ENCODE measurements around the gene TMEM168. TPM values are rescaled to one million over a fixed set of nuclear protein-coding genes. Genes with fewer than 3 reads are reported as not detected.
A peak's percentile ranks its signal among the peaks of the same experiment; 100 is the strongest.
"Not testable (repeated sequence)": the region's sequence is repeated elsewhere in the genome, so short reads cannot be mapped to it uniquely, and the experiment has no call there.

Gene TMEM168
- total RNA-seq, 1 experiment from 2014 or later, result 11.2 TPM

DNA sequence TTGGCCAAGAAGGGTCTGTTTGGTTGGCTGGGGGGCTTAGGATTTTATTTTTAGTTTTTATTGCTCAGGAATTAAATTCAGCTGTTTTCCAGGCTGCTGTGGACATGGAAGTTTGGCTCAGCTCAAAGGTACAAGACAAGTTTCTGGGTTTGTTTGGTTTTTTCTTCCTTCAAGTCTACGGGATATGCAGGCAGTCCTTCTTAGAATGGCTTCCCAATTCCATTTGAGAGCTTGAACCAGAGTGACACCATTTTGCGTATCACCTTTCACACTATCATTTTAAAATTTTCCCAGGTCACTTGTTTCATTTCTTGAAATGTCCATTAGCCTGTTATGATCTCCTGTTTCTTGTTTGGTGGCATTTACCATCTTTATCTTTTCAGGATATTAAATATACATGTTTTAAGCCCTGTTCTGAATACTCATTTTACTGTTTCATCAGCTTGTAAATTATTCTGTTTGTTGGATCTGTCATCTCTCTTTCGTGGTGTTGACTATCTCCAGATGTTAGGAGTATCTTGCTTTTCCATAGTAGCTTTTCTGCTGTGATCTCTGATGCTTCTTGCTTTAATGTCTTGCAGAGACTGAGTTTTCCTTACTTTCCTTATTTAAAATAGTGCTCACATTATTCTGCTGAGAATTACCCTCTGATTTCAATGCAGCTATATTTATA lies 9.4 kb upstream of the TMEM168 start:
- Mint-ChIP-seq H3K27me3 (ENCODE audit: low read depth) (no peaks in the 10 kb centered on the region), H3K27ac (no peak overlapping the region), H3K4me3 (no peak overlapping the region), H3K4me1 (no peaks in the 10 kb centered on the region), H3K36me3 (no peaks in the 10 kb centered on the region), H3K9me3 (no peaks in the 10 kb centered on the region)
- CTCF ChIA-PET, result no interaction called here
- POLR2A ChIA-PET, result no interaction called here
- ATAC-seq (no peak), DNase-seq (ENCODE audit: low spot score) (no peak)
- no peak for TF ChIP-seq ZNF317 (CRISPR knock-in tag; IDR thresholded peaks at IDR 0.05; ENCODE audit: borderline replicate concordance, low read depth)
- TF ChIP-seq SOX15 (CRISPR knock-in tag; IDR thresholded peaks at IDR 0.05), result no peak
- TF ChIP-seq, protein P1, sequence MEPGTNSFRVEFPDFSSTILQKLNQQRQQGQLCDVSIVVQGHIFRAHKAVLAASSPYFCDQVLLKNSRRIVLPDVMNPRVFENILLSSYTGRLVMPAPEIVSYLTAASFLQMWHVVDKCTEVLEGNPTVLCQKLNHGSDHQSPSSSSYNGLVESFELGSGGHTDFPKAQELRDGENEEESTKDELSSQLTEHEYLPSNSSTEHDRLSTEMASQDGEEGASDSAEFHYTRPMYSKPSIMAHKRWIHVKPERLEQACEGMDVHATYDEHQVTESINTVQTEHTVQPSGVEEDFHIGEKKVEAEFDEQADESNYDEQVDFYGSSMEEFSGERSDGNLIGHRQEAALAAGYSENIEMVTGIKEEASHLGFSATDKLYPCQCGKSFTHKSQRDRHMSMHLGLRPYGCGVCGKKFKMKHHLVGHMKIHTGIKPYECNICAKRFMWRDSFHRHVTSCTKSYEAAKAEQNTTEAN (CRISPR knock-in tag; IDR thresholded peaks at IDR 0.05), result no peak
- TF ChIP-seq MXD4 (CRISPR knock-in tag; IDR thresholded peaks at IDR 0.05; ENCODE audit: borderline replicate concordance), result no peak
- TF ChIP-seq SMAD4 (CRISPR knock-in tag; IDR thresholded peaks at IDR 0.05), result no peak
- TF ChIP-seq, protein P2, sequence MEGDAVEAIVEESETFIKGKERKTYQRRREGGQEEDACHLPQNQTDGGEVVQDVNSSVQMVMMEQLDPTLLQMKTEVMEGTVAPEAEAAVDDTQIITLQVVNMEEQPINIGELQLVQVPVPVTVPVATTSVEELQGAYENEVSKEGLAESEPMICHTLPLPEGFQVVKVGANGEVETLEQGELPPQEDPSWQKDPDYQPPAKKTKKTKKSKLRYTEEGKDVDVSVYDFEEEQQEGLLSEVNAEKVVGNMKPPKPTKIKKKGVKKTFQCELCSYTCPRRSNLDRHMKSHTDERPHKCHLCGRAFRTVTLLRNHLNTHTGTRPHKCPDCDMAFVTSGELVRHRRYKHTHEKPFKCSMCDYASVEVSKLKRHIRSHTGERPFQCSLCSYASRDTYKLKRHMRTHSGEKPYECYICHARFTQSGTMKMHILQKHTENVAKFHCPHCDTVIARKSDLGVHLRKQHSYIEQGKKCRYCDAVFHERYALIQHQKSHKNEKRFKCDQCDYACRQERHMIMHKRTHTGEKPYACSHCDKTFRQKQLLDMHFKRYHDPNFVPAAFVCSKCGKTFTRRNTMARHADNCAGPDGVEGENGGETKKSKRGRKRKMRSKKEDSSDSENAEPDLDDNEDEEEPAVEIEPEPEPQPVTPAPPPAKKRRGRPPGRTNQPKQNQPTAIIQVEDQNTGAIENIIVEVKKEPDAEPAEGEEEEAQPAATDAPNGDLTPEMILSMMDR (IDR thresholded peaks at IDR 0.05), result no peak
- no peak for TF ChIP-seq FOXP1 (CRISPR knock-in tag; IDR thresholded peaks at IDR 0.05; ENCODE audit: borderline replicate concordance)
- TF ChIP-seq, protein P3, sequence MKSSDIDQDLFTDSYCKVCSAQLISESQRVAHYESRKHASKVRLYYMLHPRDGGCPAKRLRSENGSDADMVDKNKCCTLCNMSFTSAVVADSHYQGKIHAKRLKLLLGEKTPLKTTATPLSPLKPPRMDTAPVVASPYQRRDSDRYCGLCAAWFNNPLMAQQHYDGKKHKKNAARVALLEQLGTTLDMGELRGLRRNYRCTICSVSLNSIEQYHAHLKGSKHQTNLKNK (CRISPR knock-in tag; IDR thresholded peaks at IDR 0.05), result no peak
- TF ChIP-seq, protein P4, sequence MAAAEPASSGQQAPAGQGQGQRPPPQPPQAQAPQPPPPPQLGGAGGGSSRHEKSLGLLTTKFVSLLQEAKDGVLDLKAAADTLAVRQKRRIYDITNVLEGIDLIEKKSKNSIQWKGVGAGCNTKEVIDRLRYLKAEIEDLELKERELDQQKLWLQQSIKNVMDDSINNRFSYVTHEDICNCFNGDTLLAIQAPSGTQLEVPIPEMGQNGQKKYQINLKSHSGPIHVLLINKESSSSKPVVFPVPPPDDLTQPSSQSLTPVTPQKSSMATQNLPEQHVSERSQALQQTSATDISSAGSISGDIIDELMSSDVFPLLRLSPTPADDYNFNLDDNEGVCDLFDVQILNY (CRISPR knock-in tag; IDR thresholded peaks at IDR 0.05), result no peak
- no peak for TF ChIP-seq CREB1 (CRISPR knock-in tag; IDR thresholded peaks at IDR 0.05)

DNA sequence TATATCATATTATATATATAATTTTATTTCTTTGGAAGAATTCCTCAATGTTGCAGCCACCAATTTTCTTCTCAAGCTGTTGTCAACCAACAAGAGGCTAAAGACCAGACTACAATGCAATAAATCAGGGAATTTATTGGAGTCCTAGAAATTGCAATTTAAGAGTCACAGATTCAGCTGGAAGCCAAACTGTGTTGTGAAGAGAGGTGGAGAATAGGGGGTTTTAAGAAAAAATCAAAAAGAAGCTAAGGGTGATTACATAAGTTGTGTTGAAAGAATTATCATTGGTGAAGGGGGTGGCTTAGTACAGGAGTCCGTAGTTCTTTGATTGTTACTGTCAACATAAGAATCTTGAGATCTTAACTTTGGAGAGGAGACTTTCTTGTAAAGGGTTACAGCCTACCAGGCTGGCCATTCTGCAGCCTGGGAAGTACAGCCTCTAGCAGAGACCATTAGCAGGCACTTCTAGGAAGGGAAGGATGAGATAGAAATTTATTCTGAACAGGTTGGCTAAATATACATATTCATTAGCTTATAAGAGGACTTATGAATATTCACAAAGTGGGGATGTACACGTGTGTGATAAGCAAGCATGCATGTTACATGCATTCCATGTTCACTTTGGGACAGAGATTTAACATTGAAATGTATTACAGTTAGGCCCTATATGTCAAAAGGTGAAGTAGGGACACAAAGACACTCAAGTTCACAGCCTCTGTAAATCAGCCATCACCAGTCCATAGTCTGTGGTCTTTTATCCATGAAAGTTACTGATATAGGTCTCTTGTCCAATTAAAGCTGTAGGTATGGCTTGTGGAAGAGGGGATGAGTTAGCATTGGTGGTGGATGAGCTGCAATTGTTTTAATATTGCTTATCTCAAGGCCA lies 8.3 kb upstream of the TMEM168 start:
- ChIA-PET POLR2A (no interaction called here), CTCF (no interaction called here)
- ATAC-seq, result no peak

DNA sequence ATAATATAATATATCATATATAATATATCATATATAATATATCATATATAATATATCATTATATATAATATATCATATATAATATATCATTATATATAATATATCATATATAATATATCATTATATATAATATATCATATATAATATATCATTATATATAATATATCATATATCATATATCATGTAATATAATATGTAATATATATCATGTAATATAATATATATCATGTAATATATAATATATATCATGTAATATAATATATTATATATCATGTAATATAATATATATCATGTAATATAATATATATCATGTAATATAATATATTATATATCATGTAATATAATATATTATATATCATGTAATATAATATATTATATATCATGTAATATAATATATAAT lies 6.4 kb upstream of the TMEM168 start:
- H3K27me3 Mint-ChIP-seq (ENCODE audit: low read depth); CTCF ChIA-PET; DNase-seq (ENCODE audit: low spot score); H3K36me3 Mint-ChIP-seq; H3K9me3 Mint-ChIP-seq; POLR2A ChIA-PET; H3K27ac Mint-ChIP-seq; H3K4me3 Mint-ChIP-seq; H3K4me1 Mint-ChIP-seq; ATAC-seq: not testable (repeated sequence)

More for the DNA sequence above, 8.3 kb upstream of the TMEM168 start:
- no peak overlapping the region for H3K27ac Mint-ChIP-seq
- TF ChIP-seq GTF2I (CRISPR knock-in tag; conservative IDR thresholded peaks at IDR 0.05) (no peak), HMGA2 (CRISPR knock-in tag; IDR thresholded peaks at IDR 0.05) (peak; percentile 53; the same call in 1 of the 2 replicates)
- DNase-seq (ENCODE audit: low spot score), result no peak
- no peaks in the 10 kb centered on the region for H3K4me1 Mint-ChIP-seq
- H3K9me3 Mint-ChIP-seq, result no peaks in the 10 kb centered on the region
- H3K27me3 Mint-ChIP-seq (ENCODE audit: low read depth), result no peaks in the 10 kb centered on the region
- no peaks in the 10 kb centered on the region for H3K36me3 Mint-ChIP-seq
- H3K4me3 Mint-ChIP-seq, result no peak overlapping the region

DNA sequence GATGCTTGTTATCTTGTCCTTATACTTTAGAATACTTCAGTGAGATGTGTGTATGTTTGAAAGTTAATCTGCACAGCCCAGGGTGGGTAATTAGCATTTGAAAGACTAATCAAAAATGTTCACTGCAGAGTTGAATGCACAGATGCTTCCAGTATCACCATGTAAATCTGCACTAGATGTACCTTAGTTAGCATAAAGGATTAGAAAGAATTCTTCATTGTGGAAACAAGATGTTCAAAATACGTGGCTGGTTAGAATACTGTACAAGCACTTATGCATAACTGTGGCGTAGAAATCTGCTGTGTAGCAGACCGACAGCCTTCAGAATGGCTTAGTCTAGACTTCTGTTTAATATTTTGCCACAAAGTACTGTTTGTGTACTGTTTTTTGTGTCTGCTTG lies 2.2 kb upstream of the TMEM168 start:
- no peaks in the 10 kb centered on the region; the same call in 1 of the 2 replicates for H3K36me3 Mint-ChIP-seq
- ChIA-PET CTCF (no interaction called here), POLR2A (no interaction called here)
- H3K9me3 Mint-ChIP-seq, result no peaks in the 10 kb centered on the region
- no peak overlapping the region for H3K27ac Mint-ChIP-seq
- H3K27me3 Mint-ChIP-seq (ENCODE audit: low read depth), result 0 out of 2 replicates have a peak, but pooled peaks cover 3% of the 10 kb centered on the region
- H3K4me1 Mint-ChIP-seq, result peaks cover 25% of the 10 kb centered on the region
- no peak overlapping the region for H3K4me3 Mint-ChIP-seq
- DNase-seq (ENCODE audit: low spot score), result no peak
- ATAC-seq, result no peak
- TF ChIP-seq NR2C2 (CRISPR knock-in tag; IDR thresholded peaks at IDR 0.05), result no peak
- TF ChIP-seq, protein P3 (CRISPR knock-in tag; IDR thresholded peaks at IDR 0.05), result no peak
- TF ChIP-seq, protein P5, sequence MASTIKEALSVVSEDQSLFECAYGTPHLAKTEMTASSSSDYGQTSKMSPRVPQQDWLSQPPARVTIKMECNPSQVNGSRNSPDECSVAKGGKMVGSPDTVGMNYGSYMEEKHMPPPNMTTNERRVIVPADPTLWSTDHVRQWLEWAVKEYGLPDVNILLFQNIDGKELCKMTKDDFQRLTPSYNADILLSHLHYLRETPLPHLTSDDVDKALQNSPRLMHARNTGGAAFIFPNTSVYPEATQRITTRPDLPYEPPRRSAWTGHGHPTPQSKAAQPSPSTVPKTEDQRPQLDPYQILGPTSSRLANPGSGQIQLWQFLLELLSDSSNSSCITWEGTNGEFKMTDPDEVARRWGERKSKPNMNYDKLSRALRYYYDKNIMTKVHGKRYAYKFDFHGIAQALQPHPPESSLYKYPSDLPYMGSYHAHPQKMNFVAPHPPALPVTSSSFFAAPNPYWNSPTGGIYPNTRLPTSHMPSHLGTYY (CRISPR knock-in tag; IDR thresholded peaks at IDR 0.05), result no peak
- TF ChIP-seq, protein P6, sequence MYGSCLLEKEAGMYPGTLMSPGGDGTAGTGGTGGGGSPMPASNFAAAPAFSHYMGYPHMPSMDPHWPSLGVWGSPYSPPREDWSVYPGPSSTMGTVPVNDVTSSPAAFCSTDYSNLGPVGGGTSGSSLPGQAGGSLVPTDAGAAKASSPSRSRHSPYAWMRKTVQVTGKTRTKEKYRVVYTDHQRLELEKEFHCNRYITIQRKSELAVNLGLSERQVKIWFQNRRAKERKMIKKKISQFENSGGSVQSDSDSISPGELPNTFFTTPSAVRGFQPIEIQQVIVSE (CRISPR knock-in tag; IDR thresholded peaks at IDR 0.05; ENCODE audit: borderline replicate concordance), result no peak
- no peak for TF ChIP-seq NFE2L1 (CRISPR knock-in tag; IDR thresholded peaks at IDR 0.05)
- TF ChIP-seq SMAD3 (CRISPR knock-in tag; IDR thresholded peaks at IDR 0.05; ENCODE audit: borderline replicate concordance), result no peak
- TF ChIP-seq ATF1 (CRISPR knock-in tag; IDR thresholded peaks at IDR 0.05), result no peak
- no peak for TF ChIP-seq ESRRA (CRISPR knock-in tag; IDR thresholded peaks at IDR 0.05; ENCODE audit: borderline replicate concordance)
